HG02798 (cell line): ENCODE data around the gene MAPRE2.
A peak's percentile ranks its signal among the peaks of the same experiment; 100 is the strongest.
"Not testable (repeated sequence)": the region's sequence is repeated elsewhere in the genome, so short reads cannot be mapped to it uniquely, and the experiment has no call there.

Experiments
- ATAC-seq: cut with Tn5 transposase; IDR thresholded peaks from one replicate; pipeline ENCODE4 v1.9.1; 2021; ENCODE audit warnings: mild to moderate bottlenecking; ENCODE audit not compliant: unreplicated experiment, poor library complexity

MAPRE2 gene

GRCh38 chr18:35138773-35139172 is 97.6 kb downstream of the MAPRE2 start:
- ATAC-seq = no peak

- no peak for ATAC-seq
Measured at GRCh38 chr18:35139517-35139916, 98.3 kb downstream of the MAPRE2 start.

- ATAC-seq = no peak
Measured at GRCh38 chr18:35141077-35141476, 99.9 kb downstream of the MAPRE2 start.

- no peak for ATAC-seq
Measured at GRCh38 chr18:35141567-35142274, 100.5 kb downstream of the MAPRE2 start.

DNA sequence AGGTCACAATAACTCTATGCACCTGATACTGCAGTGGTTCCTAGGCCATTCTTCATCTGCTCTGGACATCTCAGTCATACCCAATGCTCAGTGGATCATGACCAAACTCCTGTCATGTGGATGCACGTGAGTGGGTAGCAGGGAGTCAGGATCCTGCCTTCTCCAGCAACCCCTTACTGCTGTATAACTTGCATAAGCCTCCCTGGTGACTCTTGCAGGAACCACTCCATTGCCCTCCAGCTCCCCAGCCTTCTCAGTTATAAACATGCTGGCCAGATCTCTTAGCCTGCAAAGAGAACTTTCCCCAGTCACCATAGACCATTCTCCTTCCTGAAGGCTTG is 101.0 kb downstream of the MAPRE2 start:
- ATAC-seq = no peak

- peak; percentile 72 for ATAC-seq
Measured at GRCh38 chr18:35143622-35144596, 102.7 kb downstream of the MAPRE2 start.

GRCh38 chr18:35144698-35145097 is 103.5 kb downstream of the MAPRE2 start:
- ATAC-seq = no peak

- ATAC-seq = not testable (repeated sequence)
Measured at GRCh38 chr18:35150195-35150594, 109.0 kb downstream of the MAPRE2 start.

DNA sequence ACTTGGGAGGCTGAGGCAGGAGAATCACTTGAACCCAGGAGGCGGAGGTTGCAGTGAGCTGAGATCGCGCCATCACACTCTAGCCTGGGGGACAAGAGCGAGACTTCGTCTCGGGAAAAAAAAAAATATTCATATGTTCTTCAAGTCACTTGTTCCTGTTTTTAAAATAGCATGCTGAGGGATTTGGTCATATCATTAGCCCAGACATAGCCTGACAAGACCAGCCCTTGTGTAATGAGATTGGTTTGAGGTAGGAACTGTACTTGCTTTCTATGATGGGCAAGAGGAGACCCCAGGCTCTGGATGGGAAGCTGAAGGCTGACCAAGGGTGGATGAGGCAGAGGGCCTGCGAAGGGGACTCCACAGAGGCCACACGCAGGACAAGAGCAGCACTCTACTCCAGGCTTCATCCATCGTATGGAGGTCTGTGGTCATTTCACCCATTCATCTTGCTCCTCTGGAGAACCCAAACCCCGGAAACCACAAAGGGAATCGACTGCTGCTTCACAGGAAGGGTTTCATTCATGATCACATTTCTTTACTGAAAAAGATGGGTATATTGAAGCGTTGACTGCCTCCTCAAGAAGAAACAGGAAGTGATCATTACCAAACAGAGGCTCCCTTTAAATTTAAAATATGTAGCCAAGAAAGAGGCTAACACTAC is 112.5 kb downstream of the MAPRE2 start:
- no peak for ATAC-seq

DNA sequence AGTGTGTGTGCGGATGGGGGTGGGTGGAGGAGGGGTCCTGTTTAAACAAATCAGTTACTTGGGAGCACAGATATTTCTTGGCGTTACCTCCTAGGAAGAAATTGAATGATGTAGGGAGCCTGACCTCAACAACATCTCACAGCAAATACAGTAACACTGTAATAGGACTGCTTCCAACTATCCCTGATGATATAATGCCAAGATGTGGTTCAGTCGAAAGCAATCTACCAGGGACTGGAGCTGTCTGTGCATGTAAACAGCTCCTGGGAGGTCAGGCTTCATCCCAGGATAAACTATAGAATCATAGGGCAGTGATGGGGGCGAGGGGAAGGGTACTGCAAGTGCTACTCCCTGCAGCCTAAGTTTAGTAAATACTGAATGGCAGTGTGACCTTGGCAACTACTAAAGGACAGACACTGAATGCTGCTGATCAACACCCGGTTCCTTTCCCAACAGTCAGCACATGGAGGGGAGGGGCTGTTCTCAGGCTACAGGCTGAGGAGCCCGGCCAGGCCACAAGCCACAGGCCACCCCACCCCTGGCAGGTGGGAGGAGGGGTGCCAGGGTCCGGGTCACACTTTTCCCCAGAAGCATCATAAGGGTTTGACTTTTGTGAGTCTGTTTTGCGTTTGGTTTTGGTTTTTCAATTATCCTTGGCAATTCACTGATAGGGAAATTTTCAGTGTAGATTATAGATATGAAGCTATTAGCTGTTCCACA is 114.3 kb downstream of the MAPRE2 start:
- ATAC-seq = no peak

GRCh38 chr18:35157181-35157580 is 116.0 kb downstream of the MAPRE2 start:
- peak; percentile 46 for ATAC-seq

- ATAC-seq = no peak
Measured at GRCh38 chr18:35158728-35159450, 117.7 kb downstream of the MAPRE2 start.

GRCh38 chr18:35159782-35160181 is 118.6 kb downstream of the MAPRE2 start:
- no peak for ATAC-seq

DNA sequence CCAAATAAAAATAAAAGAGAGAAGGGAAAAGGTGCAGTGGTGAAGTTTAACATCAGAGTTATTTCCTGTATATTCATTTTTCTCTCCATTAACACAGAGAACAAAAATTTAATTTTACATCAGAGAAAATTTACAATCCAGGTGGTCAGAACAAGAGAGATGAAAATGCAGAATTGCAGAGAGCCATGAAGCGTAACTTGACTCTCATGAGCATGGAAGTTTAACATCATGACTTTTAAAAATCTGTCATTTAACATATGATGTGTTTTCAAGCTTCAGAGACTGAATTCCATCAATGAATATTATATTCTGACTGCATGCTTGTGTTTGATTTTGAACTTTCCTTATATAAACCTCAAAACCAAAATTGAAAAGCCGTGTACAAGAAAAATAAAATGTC is 120.3 kb downstream of the MAPRE2 start:
- no peak for ATAC-seq

- no peak for ATAC-seq
Measured at GRCh38 chr18:35161934-35162333, 120.7 kb downstream of the MAPRE2 start.

- ATAC-seq = no peak
Measured at GRCh38 chr18:35163014-35163539, 121.9 kb downstream of the MAPRE2 start.

GRCh38 chr18:35163721-35164120 is 122.5 kb downstream of the MAPRE2 start:
- no peak for ATAC-seq

DNA sequence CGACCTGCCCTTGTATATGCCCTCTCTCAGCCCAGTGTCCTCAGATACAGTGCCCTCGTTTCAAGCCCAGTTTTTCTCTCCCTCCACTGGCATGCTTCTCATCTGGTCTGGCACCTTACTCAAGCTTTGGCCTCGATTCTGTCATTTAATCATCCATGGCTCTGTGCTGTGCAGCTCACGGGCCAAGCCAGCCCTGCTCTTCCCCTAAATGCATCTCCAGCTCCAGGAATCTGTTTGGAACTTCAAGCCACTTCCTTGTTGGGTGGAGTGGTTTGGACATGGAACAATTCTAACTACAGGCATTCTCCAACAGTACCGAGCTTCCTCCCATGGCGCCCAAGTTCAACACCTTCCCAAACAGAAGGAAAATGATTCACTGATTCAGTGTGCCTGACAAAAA is 122.9 kb downstream of the MAPRE2 start:
- no peak for ATAC-seq

DNA sequence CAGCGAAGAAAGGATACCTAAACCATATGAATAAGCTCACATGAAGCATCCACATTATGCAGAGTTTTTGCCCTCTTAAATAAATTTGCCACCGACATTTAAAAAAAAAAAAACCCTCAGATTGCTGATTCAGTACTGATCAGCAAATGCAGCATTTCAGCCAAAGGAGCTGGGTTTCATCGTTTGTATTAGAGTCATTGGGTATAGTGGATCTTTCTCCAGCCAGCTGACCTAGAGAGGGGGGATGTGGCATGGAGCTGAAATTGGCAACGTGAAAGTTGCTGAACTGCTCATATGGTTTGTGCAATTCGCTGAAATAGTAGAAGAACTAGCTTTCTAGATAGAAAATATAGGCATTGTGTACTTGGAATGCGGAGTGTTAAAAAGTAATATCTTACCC is 126.1 kb downstream of the MAPRE2 start:
- ATAC-seq = no peak
